GM18498 (cell line): ENCODE results near the gene KLHL29.

Experiments
- ATAC-seq: cut with Tn5 transposase; IDR thresholded peaks from one replicate; pipeline ENCODE4 v1.9.1; 2021; ENCODE audit warnings: mild to moderate bottlenecking, moderate library complexity; ENCODE audit not compliant: unreplicated experiment

Gene KLHL29

GRCh38 chr2:23507267-23508065 is 122.5 kb downstream of the KLHL29 start:
- ATAC-seq: no peak

GRCh38 chr2:23508066-23508390 is 123.0 kb downstream of the KLHL29 start:
- ATAC-seq: no peak

GRCh38 chr2:23509103-23509502 is 124.1 kb downstream of the KLHL29 start:
- ATAC-seq: no peak

- ATAC-seq: no peak
Measured at GRCh38 chr2:23509596-23510292, 124.8 kb downstream of the KLHL29 start.

- no peak for ATAC-seq
Measured at GRCh38 chr2:23510471-23510870, 125.5 kb downstream of the KLHL29 start.

- no peak for ATAC-seq
Measured at GRCh38 chr2:23512778-23513177, 127.8 kb downstream of the KLHL29 start.

GRCh38 chr2:23513245-23513871 is 128.4 kb downstream of the KLHL29 start:
- no peak for ATAC-seq

GRCh38 chr2:23513872-23514793 is 129.2 kb downstream of the KLHL29 start:
- ATAC-seq: no peak

- no peak for ATAC-seq
Measured at GRCh38 chr2:23516520-23517256, 131.7 kb downstream of the KLHL29 start.

GRCh38 chr2:23518481-23519333 is 133.7 kb downstream of the KLHL29 start:
- ATAC-seq: no peak

- ATAC-seq: no peak
Measured at GRCh38 chr2:23519334-23519651, 134.3 kb downstream of the KLHL29 start.

GRCh38 chr2:23520256-23520655 is 135.3 kb downstream of the KLHL29 start:
- ATAC-seq: no peak

- no peak for ATAC-seq
Measured at GRCh38 chr2:23521060-23521459, 136.1 kb downstream of the KLHL29 start.

- ATAC-seq: no peak
Measured at GRCh38 chr2:23522726-23523372, 137.9 kb downstream of the KLHL29 start.

- ATAC-seq: no peak
Measured at GRCh38 chr2:23523373-23524260, 138.6 kb downstream of the KLHL29 start.

- no peak for ATAC-seq
Measured at GRCh38 chr2:23524261-23524706, 139.3 kb downstream of the KLHL29 start.

- no peak for ATAC-seq
Measured at GRCh38 chr2:23525137-23525765, 140.3 kb downstream of the KLHL29 start.
